Neural crest cell (in vitro differentiated cells): ENCODE results near the gene VEGFC. TPM values are rescaled to one million over a fixed set of nuclear protein-coding genes. Genes with fewer than 3 reads are reported as not detected.

Source experiments
- DNase-seq: peaks from one replicate; pipeline ENCODE4 v3.0.0; 2021; ENCODE audit warnings: low read depth, mixed read lengths, low spot score
- H3K27ac Mint-ChIP-seq: one replicate; pipeline ENCODE4 v1.8.0; 2021; ENCODE audit warnings: mild to moderate bottlenecking, mixed read lengths; ENCODE audit not compliant: unreplicated experiment
- H3K27me3 Mint-ChIP-seq: 2 replicates; pipeline ENCODE4 v1.8.0; 2021; ENCODE audit warnings: low read depth, mild to moderate bottlenecking, mixed read lengths
- H3K36me3 Mint-ChIP-seq: 2 replicates; pipeline ENCODE4 v1.8.0; 2021; ENCODE audit warnings: low read depth, mild to moderate bottlenecking, mixed read lengths
- H3K4me1 Mint-ChIP-seq: 2 replicates; pipeline ENCODE4 v1.8.0; 2021; ENCODE audit warnings: mixed read lengths
- H3K4me3 Mint-ChIP-seq: one replicate; pipeline ENCODE4 v1.8.0; 2021; ENCODE audit warnings: mild to moderate bottlenecking, mixed read lengths
- H3K9me3 Mint-ChIP-seq: 2 replicates; pipeline ENCODE4 v1.8.0; 2021; ENCODE audit warnings: mixed read lengths
- CTCF ChIP-seq: fragments of 200-600 bp; sonication (generic); conservative IDR thresholded peaks from 2 replicates; pipeline ENCODE4 v1.5.0; 2021; ENCODE audit warnings: antibody characterized with exemption, mild to moderate bottlenecking
- total RNA-seq: library from RNA; stranded (reverse); gene quantifications from 2 replicates; pipeline ENCODE4 v1.2.1, GENCODE V29; 2021

VEGFC gene
- total RNA-seq, 1 donor from 2014 or later: 3.1 TPM

GRCh38 chr4:176745902-176746301 is 46.8 kb downstream of the VEGFC start:
- Mint-ChIP-seq H3K9me3 (no peaks in the 10 kb centered on the region), H3K27ac (no peak overlapping the region), H3K4me3 (no peak overlapping the region), H3K36me3 (no peaks in the 10 kb centered on the region), H3K27me3 (no peaks in the 10 kb centered on the region), H3K4me1 (no peaks in the 10 kb centered on the region)
- DNase-seq: no peak
- TF ChIP-seq CTCF: no peak

GRCh38 chr4:176744091-176744490 is 48.6 kb downstream of the VEGFC start:
- Mint-ChIP-seq H3K27ac (no peak overlapping the region), H3K9me3 (no peaks in the 10 kb centered on the region), H3K27me3 (no peaks in the 10 kb centered on the region), H3K4me1 (no peaks in the 10 kb centered on the region), H3K36me3 (no peaks in the 10 kb centered on the region), H3K4me3 (no peak overlapping the region)
- TF ChIP-seq CTCF: no peak
- DNase-seq: no peak

- no peak overlapping the region for H3K4me3 Mint-ChIP-seq
- DNase-seq: no peak
- no peak overlapping the region for H3K27ac Mint-ChIP-seq
- H3K9me3 Mint-ChIP-seq: no peaks in the 10 kb centered on the region
- no peak for TF ChIP-seq CTCF
- H3K36me3 Mint-ChIP-seq: no peaks in the 10 kb centered on the region
- H3K27me3 Mint-ChIP-seq: no peaks in the 10 kb centered on the region
- no peaks in the 10 kb centered on the region for H3K4me1 Mint-ChIP-seq
These were observed 50.5 kb downstream of the VEGFC start for GRCh38 chr4:176742211-176742610.

- Mint-ChIP-seq H3K27ac (no peak overlapping the region), H3K9me3 (no peaks in the 10 kb centered on the region), H3K4me3 (no peak overlapping the region), H3K27me3 (no peaks in the 10 kb centered on the region), H3K4me1 (no peaks in the 10 kb centered on the region), H3K36me3 (no peaks in the 10 kb centered on the region)
- no peak for TF ChIP-seq CTCF
- DNase-seq: no peak
These were observed 51.5 kb downstream of the VEGFC start for GRCh38 chr4:176741253-176741652.

- Mint-ChIP-seq H3K27me3 (no peaks in the 10 kb centered on the region), H3K27ac (no peak overlapping the region), H3K9me3 (no peaks in the 10 kb centered on the region), H3K4me1 (no peaks in the 10 kb centered on the region), H3K36me3 (no peaks in the 10 kb centered on the region), H3K4me3 (no peak overlapping the region)
- no peak for TF ChIP-seq CTCF
- DNase-seq: no peak
These were observed 57.4 kb downstream of the VEGFC start for GRCh38 chr4:176735300-176735699.

GRCh38 chr4:176734461-176734860 is 58.3 kb downstream of the VEGFC start:
- DNase-seq: no peak

More at GRCh38 chr4:176734461-176734860, 58.3 kb downstream of the VEGFC start:
- TF ChIP-seq CTCF: no peak
- Mint-ChIP-seq H3K36me3 (no peaks in the 10 kb centered on the region), H3K4me3 (no peak overlapping the region), H3K27me3 (no peaks in the 10 kb centered on the region), H3K4me1 (no peaks in the 10 kb centered on the region), H3K27ac (no peak overlapping the region), H3K9me3 (no peaks in the 10 kb centered on the region)
